GM12878 (cell line): ENCODE data around the gene GOLPH3. TPM values are rescaled to one million over a fixed set of nuclear protein-coding genes. Genes with fewer than 3 reads are reported as not detected.

Experiments
- CREB1 ChIP-seq: IDR thresholded peaks from 2 replicates; pipeline ENCODE4 v1.6.1; 2012; ENCODE audit warnings: low read depth, mild to moderate bottlenecking, inconsistent platforms
- HCFC1 ChIP-seq: fragments of 150-350 bp; IDR thresholded peaks from 2 replicates; pipeline ENCODE4 v1.6.1; 2014; ENCODE audit warnings: low read length
- HDGF ChIP-seq: fragments of 450-650 bp; IDR thresholded peaks from 2 replicates; pipeline ENCODE4 v1.6.1; 2016; ENCODE audit warnings: antibody characterized with exemption
- IKZF1 ChIP-seq: fragments of 450-650 bp; conservative IDR thresholded peaks from 2 replicates; pipeline ENCODE4 v1.6.1; 2017; ENCODE audit warnings: antibody characterized with exemption, mild to moderate bottlenecking
- MXI1 ChIP-seq: fragments of 150-350 bp; IDR thresholded peaks from 2 replicates; pipeline ENCODE4 v1.6.1; 2011; ENCODE audit warnings: low read depth, mild to moderate bottlenecking, inconsistent platforms, low read length, improper control_type of control experiment
- POLR2A ChIP-seq: IDR thresholded peaks from 2 replicates; pipeline ENCODE4 v1.6.1; 2011; ENCODE audit warnings: low read depth, mild to moderate bottlenecking, low read length
- RELA ChIP-seq: fragments of 450-650 bp; IDR thresholded peaks from 2 replicates; pipeline ENCODE4 v1.8.0; 2014; ENCODE audit warnings: borderline replicate concordance; ENCODE audit not compliant: partially characterized antibody
- RELB ChIP-seq: fragments of 450-650 bp; IDR thresholded peaks from 2 replicates; pipeline ENCODE4 v1.6.1; 2017; ENCODE audit warnings: low read depth, mild to moderate bottlenecking, moderate library complexity
- SMAD1 ChIP-seq: fragments of 450-650 bp; IDR thresholded peaks from 2 replicates; pipeline ENCODE4 v1.6.1; 2018; ENCODE audit warnings: mild to moderate bottlenecking, low read depth; ENCODE audit not compliant: partially characterized antibody
- SUPT20H ChIP-seq: IDR thresholded peaks from 2 replicates; pipeline ENCODE4 v1.6.1; 2011; ENCODE audit warnings: low read depth, mild to moderate bottlenecking, low read length, moderate library complexity, borderline replicate concordance; ENCODE audit not compliant: control insufficient read depth
- SUZ12 ChIP-seq: fragments of 200-600 bp; sonication (generic); IDR thresholded peaks from one replicate; pipeline ENCODE4 v1.6.1; 2018; ENCODE audit warnings: antibody characterized with exemption, mild to moderate bottlenecking; ENCODE audit not compliant: unreplicated experiment
- YY1 ChIP-seq: IDR thresholded peaks from 2 replicates; pipeline ENCODE4 v1.6.1; 2011; ENCODE audit warnings: low read depth, mild to moderate bottlenecking, low read length
- ZSCAN29 ChIP-seq: fragments of 450-650 bp; IDR thresholded peaks from 2 replicates; pipeline ENCODE4 v1.6.1; 2017; ENCODE audit warnings: mild to moderate bottlenecking, moderate library complexity
- polyA plus RNA-seq, 11 experiments: library from polyadenylated mRNA; depleted of rRNA in 4 of 11; unstranded in 6 of 11; stranded (reverse) in 5 of 11; fragments of >200 nt; fragmentation: Nextera tagmentation in 4 of 11; fragmentation: Illumina TruSeq in 1 of 11; extraction: Ambion mirVana in 4 of 11; extraction: Trizol in 1 of 11; gene quantifications; 1 replicate in 1 of 11; 2 replicates in 10 of 11; pipeline versions ENCODE4 v1.2.1 to v1.2.3, GENCODE V29; 2011 to 2016; ENCODE audit warnings: inconsistent platforms in 2 of 11, missing spikeins in 2 of 11, low read depth in 1 of 11
- total RNA-seq, 4 experiments: library from RNA; depleted of rRNA in 3 of 4; stranded (reverse); fragments of >200 nt in 3 of 4; fragmentation: Illumina TruSeq in 1 of 4; extraction: Trizol in 1 of 4; gene quantifications; 2 replicates each; pipeline versions ENCODE4 v1.2.1 to v1.2.3, GENCODE V29; 2013 to 2021
- TF ChIP-seq, protein P1 (sequence below): fragments of 450-650 bp; formaldehyde crosslinking; IDR thresholded peaks from 2 replicates; pipeline ENCODE4 v1.5.0; 2022; ENCODE audit warnings: mild to moderate bottlenecking, missing genetic modification characterization
- TF ChIP-seq, protein P2 (sequence below): IDR thresholded peaks from 2 replicates; pipeline ENCODE4 v1.6.1; 2012; ENCODE audit warnings: improper control_type of control experiment, low read depth, low read length; ENCODE audit not compliant: insufficient replicate concordance
- TF ChIP-seq, protein P3 (sequence below): fragments of 450-650 bp; IDR thresholded peaks from 2 replicates; pipeline ENCODE4 v1.6.1; 2016; ENCODE audit warnings: mild to moderate bottlenecking

GOLPH3 gene
- total and polyA plus RNA-seq, 10 of the 15 experiments (the other 5 are each of a cell fraction or from before 2014, with no cell fraction given): 14.0 to 79.7 (median 43.2) TPM

DNA sequence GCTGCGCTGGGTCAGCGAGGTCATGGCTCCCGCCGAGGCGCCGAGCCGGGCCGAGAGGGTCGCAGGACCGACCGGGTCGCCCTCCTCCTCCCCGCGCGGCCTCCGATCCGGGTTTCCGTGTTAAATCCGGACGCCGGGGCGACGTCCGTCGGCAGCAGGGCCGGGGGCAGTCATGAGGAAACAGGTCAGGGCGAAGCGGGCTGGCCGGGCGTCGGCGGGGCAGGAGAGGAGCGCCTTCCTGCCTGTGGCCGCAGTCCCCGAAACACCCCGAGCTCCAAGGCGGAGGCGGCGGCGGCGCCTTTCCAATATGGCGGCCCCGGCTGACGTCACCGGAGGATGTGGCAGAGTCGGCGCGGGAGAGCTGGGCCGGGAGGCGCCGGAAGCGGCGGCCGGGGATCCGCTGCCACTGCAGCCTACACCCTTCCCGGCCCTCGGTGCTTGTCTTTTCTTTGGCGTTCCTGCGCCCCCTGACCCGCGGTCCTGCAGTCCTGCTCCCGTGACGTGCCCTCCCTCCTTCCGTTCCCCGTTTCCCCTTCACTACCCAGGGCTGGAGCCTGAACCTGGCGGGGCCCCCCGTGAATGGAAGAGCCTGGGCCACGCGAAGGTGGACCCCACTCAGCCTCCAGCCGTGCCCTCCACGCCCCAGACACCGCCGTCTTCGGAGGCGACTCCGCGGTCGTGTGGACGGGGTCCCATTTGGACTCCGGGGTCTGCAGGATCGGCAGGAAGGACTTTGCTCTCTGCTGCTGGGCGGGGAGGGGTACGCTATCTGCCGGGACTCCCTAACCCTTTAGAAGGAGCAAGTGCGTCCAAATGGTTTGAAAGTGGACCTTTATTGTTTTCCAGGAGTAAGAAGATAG is at the start of gene GOLPH3 (continued):
- TF ChIP-seq, protein P1, sequence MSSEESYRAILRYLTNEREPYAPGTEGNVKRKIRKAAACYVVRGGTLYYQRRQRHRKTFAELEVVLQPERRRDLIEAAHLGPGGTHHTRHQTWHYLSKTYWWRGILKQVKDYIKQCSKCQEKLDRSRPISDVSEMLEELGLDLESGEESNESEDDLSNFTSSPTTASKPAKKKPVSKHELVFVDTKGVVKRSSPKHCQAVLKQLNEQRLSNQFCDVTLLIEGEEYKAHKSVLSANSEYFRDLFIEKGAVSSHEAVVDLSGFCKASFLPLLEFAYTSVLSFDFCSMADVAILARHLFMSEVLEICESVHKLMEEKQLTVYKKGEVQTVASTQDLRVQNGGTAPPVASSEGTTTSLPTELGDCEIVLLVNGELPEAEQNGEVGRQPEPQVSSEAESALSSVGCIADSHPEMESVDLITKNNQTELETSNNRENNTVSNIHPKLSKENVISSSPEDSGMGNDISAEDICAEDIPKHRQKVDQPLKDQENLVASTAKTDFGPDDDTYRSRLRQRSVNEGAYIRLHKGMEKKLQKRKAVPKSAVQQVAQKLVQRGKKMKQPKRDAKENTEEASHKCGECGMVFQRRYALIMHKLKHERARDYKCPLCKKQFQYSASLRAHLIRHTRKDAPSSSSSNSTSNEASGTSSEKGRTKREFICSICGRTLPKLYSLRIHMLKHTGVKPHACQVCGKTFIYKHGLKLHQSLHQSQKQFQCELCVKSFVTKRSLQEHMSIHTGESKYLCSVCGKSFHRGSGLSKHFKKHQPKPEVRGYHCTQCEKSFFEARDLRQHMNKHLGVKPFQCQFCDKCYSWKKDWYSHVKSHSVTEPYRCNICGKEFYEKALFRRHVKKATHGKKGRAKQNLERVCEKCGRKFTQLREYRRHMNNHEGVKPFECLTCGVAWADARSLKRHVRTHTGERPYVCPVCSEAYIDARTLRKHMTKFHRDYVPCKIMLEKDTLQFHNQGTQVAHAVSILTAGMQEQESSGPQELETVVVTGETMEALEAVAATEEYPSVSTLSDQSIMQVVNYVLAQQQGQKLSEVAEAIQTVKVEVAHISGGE (CRISPR knock-in tag): no peak
- TF ChIP-seq SUPT20H: no peak
- no peak for TF ChIP-seq SMAD1
- TF ChIP-seq, protein P2, sequence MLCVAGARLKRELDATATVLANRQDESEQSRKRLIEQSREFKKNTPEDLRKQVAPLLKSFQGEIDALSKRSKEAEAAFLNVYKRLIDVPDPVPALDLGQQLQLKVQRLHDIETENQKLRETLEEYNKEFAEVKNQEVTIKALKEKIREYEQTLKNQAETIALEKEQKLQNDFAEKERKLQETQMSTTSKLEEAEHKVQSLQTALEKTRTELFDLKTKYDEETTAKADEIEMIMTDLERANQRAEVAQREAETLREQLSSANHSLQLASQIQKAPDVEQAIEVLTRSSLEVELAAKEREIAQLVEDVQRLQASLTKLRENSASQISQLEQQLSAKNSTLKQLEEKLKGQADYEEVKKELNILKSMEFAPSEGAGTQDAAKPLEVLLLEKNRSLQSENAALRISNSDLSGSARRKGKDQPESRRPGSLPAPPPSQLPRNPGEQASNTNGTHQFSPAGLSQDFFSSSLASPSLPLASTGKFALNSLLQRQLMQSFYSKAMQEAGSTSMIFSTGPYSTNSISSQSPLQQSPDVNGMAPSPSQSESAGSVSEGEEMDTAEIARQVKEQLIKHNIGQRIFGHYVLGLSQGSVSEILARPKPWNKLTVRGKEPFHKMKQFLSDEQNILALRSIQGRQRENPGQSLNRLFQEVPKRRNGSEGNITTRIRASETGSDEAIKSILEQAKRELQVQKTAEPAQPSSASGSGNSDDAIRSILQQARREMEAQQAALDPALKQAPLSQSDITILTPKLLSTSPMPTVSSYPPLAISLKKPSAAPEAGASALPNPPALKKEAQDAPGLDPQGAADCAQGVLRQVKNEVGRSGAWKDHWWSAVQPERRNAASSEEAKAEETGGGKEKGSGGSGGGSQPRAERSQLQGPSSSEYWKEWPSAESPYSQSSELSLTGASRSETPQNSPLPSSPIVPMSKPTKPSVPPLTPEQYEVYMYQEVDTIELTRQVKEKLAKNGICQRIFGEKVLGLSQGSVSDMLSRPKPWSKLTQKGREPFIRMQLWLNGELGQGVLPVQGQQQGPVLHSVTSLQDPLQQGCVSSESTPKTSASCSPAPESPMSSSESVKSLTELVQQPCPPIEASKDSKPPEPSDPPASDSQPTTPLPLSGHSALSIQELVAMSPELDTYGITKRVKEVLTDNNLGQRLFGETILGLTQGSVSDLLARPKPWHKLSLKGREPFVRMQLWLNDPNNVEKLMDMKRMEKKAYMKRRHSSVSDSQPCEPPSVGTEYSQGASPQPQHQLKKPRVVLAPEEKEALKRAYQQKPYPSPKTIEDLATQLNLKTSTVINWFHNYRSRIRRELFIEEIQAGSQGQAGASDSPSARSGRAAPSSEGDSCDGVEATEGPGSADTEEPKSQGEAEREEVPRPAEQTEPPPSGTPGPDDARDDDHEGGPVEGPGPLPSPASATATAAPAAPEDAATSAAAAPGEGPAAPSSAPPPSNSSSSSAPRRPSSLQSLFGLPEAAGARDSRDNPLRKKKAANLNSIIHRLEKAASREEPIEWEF: no peak
- TF ChIP-seq ZSCAN29: 0 out of 2 replicates have a peak, but pooled peaks have one; percentile 30
- peak; percentile 79; the same call in 1 of the 2 replicates for TF ChIP-seq HDGF
- peak; percentile 99 for TF ChIP-seq YY1
- peak; percentile 25; the same call in 1 of the 2 replicates for TF ChIP-seq HCFC1
- TF ChIP-seq, protein P3, sequence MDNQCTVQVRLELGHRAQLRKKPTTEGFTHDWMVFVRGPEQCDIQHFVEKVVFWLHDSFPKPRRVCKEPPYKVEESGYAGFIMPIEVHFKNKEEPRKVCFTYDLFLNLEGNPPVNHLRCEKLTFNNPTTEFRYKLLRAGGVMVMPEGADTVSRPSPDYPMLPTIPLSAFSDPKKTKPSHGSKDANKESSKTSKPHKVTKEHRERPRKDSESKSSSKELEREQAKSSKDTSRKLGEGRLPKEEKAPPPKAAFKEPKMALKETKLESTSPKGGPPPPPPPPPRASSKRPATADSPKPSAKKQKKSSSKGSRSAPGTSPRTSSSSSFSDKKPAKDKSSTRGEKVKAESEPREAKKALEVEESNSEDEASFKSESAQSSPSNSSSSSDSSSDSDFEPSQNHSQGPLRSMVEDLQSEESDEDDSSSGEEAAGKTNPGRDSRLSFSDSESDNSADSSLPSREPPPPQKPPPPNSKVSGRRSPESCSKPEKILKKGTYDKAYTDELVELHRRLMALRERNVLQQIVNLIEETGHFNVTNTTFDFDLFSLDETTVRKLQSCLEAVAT: peak; percentile 81; the same call in 1 of the 2 replicates
- TF ChIP-seq RELA: peak; percentile 59
- peak; percentile 73 for TF ChIP-seq RELB
- peak; percentile 95 for TF ChIP-seq CREB1
- TF ChIP-seq IKZF1: peak; percentile 90
- TF ChIP-seq POLR2A: peak; percentile 96
- TF ChIP-seq SUZ12: no peak
- TF ChIP-seq MXI1: peak; percentile 44
